B cell (primary cell): Measurements from ENCODE around the gene TUT7.

ENCODE experiments used
- EZH2 ChIP-seq: IDR thresholded peaks from 2 replicates; pipeline ENCODE4 v1.6.1; 2012; ENCODE audit warnings: borderline replicate concordance, low read depth, mild to moderate bottlenecking, moderate library complexity, low read length; ENCODE audit not compliant: insufficient read depth, poor library complexity, severe bottlenecking
- TF ChIP-seq, protein P1 (sequence below): fragments of 200-600 bp; IDR thresholded peaks from one replicate; pipeline ENCODE4 v1.8.0; 2022; ENCODE audit warnings: antibody characterized with exemption, mild to moderate bottlenecking

DNA sequence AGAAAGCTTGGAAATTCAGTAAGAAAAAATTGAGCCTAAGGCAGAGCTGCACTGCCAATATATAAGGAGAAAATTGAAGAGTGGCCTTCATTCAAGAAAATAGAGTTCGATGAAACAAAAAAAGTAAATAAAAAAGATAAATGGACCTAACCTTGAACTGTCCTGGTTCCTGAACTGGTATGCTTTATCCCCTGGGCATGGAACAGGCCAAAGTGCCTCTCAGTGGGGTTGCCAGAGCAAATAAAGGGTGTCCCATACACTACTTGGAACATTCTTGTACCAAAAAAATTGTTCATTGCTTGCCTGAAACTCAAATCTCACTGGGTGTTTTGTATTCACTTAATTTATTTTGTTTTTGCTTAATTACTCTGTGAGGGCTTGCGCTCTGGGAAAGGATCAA, 42.2 kb upstream of the TUT7 start:
- TF ChIP-seq, protein P1, sequence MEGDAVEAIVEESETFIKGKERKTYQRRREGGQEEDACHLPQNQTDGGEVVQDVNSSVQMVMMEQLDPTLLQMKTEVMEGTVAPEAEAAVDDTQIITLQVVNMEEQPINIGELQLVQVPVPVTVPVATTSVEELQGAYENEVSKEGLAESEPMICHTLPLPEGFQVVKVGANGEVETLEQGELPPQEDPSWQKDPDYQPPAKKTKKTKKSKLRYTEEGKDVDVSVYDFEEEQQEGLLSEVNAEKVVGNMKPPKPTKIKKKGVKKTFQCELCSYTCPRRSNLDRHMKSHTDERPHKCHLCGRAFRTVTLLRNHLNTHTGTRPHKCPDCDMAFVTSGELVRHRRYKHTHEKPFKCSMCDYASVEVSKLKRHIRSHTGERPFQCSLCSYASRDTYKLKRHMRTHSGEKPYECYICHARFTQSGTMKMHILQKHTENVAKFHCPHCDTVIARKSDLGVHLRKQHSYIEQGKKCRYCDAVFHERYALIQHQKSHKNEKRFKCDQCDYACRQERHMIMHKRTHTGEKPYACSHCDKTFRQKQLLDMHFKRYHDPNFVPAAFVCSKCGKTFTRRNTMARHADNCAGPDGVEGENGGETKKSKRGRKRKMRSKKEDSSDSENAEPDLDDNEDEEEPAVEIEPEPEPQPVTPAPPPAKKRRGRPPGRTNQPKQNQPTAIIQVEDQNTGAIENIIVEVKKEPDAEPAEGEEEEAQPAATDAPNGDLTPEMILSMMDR, result no peak
- no peak for TF ChIP-seq EZH2
